ENCODE results near the gene DIAPH1.

DIAPH1 gene

DNA sequence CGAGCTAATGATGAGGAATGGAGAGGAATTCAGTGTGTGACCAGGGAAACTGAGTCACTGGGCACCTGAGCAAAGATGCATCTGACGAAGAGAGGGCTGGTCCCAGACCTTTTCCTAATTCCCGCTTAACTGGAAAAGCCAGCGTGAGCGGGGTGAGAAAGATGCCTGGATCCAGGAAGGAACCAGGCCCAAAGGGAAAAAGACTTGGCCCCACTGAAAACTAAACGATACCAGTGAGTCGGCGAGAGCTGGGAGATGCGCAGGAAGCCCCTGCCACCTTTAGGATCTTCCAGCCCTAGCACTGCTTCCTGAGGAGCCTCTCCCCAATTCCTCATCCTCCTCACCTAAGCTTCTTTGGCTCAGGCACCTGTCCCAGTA lies 32.9 kb upstream of the DIAPH1 start:
- H3K9me2 ChIP-seq (replicated peaks; ENCODE audit: control insufficient read depth, low read length) = no peaks in the 10 kb centered on the region
- no peaks in the 10 kb centered on the region for H4K20me1 ChIP-seq (ENCODE audit: control insufficient read depth, insufficient read depth, low read depth, low read length)
- TF ChIP-seq EZH2phosphoT487 (IDR thresholded peaks at IDR 0.05; ENCODE audit: borderline replicate concordance, low read length) = no peak
- TF ChIP-seq, protein P1, sequence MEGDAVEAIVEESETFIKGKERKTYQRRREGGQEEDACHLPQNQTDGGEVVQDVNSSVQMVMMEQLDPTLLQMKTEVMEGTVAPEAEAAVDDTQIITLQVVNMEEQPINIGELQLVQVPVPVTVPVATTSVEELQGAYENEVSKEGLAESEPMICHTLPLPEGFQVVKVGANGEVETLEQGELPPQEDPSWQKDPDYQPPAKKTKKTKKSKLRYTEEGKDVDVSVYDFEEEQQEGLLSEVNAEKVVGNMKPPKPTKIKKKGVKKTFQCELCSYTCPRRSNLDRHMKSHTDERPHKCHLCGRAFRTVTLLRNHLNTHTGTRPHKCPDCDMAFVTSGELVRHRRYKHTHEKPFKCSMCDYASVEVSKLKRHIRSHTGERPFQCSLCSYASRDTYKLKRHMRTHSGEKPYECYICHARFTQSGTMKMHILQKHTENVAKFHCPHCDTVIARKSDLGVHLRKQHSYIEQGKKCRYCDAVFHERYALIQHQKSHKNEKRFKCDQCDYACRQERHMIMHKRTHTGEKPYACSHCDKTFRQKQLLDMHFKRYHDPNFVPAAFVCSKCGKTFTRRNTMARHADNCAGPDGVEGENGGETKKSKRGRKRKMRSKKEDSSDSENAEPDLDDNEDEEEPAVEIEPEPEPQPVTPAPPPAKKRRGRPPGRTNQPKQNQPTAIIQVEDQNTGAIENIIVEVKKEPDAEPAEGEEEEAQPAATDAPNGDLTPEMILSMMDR (IDR thresholded peaks at IDR 0.05; ENCODE audit: low read depth, low read length, poor library complexity, severe bottlenecking) = no peak
- H3K4me3 ChIP-seq (ENCODE audit: low read length) = peak overlapping the region; percentile 73
- peak overlapping the region; percentile 74 for H3K4me2 ChIP-seq (ENCODE audit: low read length)
- H3F3A ChIP-seq (ENCODE audit: control insufficient read depth, insufficient read depth) = peaks cover 3% of the 10 kb centered on the region
- no peak overlapping the region for H3K27ac ChIP-seq (ENCODE audit: low read depth, low read length)
- H3K36me3 ChIP-seq (ENCODE audit: control insufficient read depth, low read length) = no peaks in the 10 kb centered on the region; the same call in 1 of the 2 replicates
- no peaks in the 10 kb centered on the region for H3K79me2 ChIP-seq (ENCODE audit: control insufficient read depth, low read length)
- peaks cover 1% of the 10 kb centered on the region; the same call in 1 of the 2 replicates for H3K27me3 ChIP-seq (ENCODE audit: control insufficient read depth, low read length)
- H3K9me3 ChIP-seq (ENCODE audit: control insufficient read depth, insufficient read depth, low read length) = no peaks in the 10 kb centered on the region
- H3K4me1 ChIP-seq (ENCODE audit: control insufficient read depth, low read length) = peaks cover 14% of the 10 kb centered on the region

- no peaks in the 10 kb centered on the region; the same call in 1 of the 2 replicates for H3K36me3 ChIP-seq (ENCODE audit: control insufficient read depth, low read length)
- H3K9me3 ChIP-seq (ENCODE audit: control insufficient read depth, insufficient read depth, low read length) = no peaks in the 10 kb centered on the region
- peaks cover 14% of the 10 kb centered on the region for H3K4me1 ChIP-seq (ENCODE audit: control insufficient read depth, low read length)
- H4K20me1 ChIP-seq (ENCODE audit: control insufficient read depth, insufficient read depth, low read depth, low read length) = no peaks in the 10 kb centered on the region
- peak within 1 kb of the TSS; percentile 74 for H3K4me2 ChIP-seq (ENCODE audit: low read length)
- H3F3A ChIP-seq (ENCODE audit: control insufficient read depth, insufficient read depth) = peaks cover 3% of the 10 kb centered on the region
- no peaks in the 10 kb centered on the region for H3K79me2 ChIP-seq (ENCODE audit: control insufficient read depth, low read length)
- no peaks in the 10 kb centered on the region; the same call in 1 of the 2 replicates for H3K27me3 ChIP-seq (ENCODE audit: control insufficient read depth, low read length)
- H3K9me2 ChIP-seq (replicated peaks; ENCODE audit: control insufficient read depth, low read length) = no peaks in the 10 kb centered on the region
- H3K4me3 ChIP-seq (ENCODE audit: low read length) = peak within 1 kb of the TSS; percentile 73
- H3K27ac ChIP-seq (ENCODE audit: low read depth, low read length) = no peak within 1 kb of the TSS
- TF ChIP-seq, protein P1 (IDR thresholded peaks at IDR 0.05; ENCODE audit: low read depth, low read length, poor library complexity, severe bottlenecking) = peak; percentile 17
- no peak for TF ChIP-seq EZH2phosphoT487 (IDR thresholded peaks at IDR 0.05; ENCODE audit: borderline replicate concordance, low read length)
Observed at GRCh38 chr5:141650851-141651727, 32.3 kb upstream of the DIAPH1 start, which contains the start of gene FCHSD1. TSS of gene FCHSD1 (minus strand) at chr5:141651418. CDS start at chr5:141651368, 50 bp downstream.

DNA sequence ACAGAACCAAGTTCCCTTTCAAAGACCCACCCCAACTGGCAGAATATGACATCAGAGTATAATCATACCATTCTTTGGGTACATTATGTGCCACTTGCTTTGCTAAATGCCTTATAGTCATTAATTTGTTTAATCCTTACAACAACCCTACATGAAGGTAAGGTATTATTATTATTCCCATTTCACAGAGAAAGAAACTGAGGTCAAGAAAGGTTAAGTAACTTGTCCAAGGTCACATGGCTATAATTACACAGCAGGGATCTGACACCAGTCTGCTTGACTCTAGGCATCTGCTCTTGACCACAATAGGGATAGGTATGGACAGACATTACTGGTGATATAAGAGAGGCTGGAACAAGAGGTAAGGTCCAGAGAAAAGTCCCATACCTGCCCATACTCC lies 31.2 kb upstream of the DIAPH1 start:
- Histone ChIP-seq H3K79me2 (ENCODE audit: control insufficient read depth, low read length) (no peaks in the 10 kb centered on the region), H3K4me1 (ENCODE audit: control insufficient read depth, low read length) (peaks cover 14% of the 10 kb centered on the region), H4K20me1 (ENCODE audit: control insufficient read depth, insufficient read depth, low read depth, low read length) (no peaks in the 10 kb centered on the region), H3K27me3 (ENCODE audit: control insufficient read depth, low read length) (no peaks in the 10 kb centered on the region), H3K27ac (ENCODE audit: low read depth, low read length) (no peak overlapping the region), H3F3A (ENCODE audit: control insufficient read depth, insufficient read depth) (peaks cover 5% of the 10 kb centered on the region), H3K9me3 (ENCODE audit: control insufficient read depth, insufficient read depth, low read length) (no peaks in the 10 kb centered on the region), H3K36me3 (ENCODE audit: control insufficient read depth, low read length) (no peaks in the 10 kb centered on the region; the same call in 1 of the 2 replicates), H3K4me3 (ENCODE audit: low read length) (no peak overlapping the region), H3K9me2 (replicated peaks; ENCODE audit: control insufficient read depth, low read length) (no peaks in the 10 kb centered on the region), H3K4me2 (ENCODE audit: low read length) (peak overlapping the region; percentile 74)
- TF ChIP-seq, protein P1 (IDR thresholded peaks at IDR 0.05; ENCODE audit: low read depth, low read length, poor library complexity, severe bottlenecking) = no peak
- no peak for TF ChIP-seq EZH2phosphoT487 (IDR thresholded peaks at IDR 0.05; ENCODE audit: borderline replicate concordance, low read length)

Measured in DOHH2 (cell line).